ENCODE measurements around the gene CABP4. TPM values are rescaled to one million over a fixed set of nuclear protein-coding genes. Genes with fewer than 3 reads are reported as not detected.

The CABP4 gene
- total RNA-seq: 0.49 TPM

DNA sequence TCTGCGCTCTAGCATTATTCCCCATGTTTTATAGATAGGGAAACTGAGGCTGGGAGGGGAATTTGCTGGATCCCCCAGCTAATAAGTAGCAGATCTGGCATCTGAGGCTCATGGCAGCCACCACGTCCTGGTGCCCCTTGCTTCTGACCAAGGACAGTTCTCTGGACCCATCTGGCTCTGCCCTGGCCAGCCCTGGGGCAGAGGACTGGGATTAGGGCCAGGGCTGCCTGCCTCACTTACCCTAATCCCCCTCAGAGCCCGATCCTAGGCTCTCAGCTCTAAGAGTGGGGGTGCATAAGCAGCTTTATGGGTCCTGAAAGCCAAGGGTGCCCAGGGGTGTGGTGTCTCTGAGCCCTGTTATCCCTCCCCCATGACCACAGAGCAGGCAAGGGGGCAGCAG, at the start of gene CABP4:
CABP4 (plus strand) TSS at position 301 of the 400 bp plus-strand sequence; CDS start at position 371, 70 bp downstream.
- no peak for DNase-seq

DNA sequence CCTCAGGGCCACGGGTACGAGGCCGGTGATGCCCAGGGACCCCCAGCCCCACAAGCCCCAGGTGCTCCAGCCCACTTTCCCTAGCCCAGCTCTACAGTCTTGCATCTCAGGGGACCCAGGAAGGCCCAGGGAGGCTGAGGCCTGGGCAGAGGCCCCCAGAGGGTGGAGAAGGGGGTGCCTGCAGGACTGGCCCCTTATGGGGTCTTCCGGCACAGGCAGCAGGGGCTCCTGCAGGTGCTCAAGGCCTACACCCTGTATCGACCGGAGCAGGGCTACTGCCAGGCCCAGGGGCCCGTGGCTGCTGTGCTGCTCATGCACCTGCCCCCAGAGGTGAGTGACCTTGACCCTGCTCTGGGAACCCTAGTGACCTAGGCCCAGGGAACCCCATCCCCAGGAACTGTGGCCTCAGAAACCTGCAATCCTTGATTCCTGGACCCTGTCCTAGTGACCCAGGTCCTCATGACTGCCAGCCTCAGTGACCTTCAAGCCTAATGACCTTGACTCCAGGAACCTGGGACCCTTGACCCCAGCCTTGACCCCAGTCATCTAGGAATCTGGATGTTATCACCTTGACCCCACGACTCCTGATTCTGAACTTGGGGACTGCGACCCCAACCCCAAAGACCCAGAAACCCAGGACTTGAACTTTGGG, 49.3 kb upstream of the CABP4 start:
- DNase-seq: no peak

DNA sequence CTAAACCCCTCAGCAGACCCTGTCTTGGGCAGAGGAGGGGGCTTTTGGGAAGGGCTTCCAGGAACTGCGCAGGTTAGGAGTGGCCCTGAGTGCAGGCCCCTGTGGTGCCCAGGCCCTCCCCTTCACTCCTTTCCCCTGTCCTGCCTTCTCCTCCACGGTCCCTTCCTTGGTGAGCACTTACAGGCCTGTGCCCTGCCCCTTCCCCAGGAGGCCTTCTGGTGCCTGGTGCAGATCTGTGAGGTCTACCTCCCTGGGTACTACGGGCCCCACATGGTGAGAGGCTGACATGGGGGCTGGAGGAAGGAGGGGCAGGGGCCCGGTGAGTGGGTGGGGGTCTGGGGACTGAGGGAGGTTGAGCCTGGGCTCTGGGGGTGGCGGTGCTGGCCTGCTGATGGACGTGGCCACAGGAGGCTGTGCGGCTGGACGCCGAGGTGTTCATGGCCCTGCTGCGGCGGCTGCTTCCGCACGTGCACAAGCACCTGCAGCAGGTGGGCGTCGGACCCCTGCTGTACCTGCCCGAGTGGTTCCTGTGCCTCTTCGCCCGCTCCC, 48.7 kb upstream of the CABP4 start:
- DNase-seq: no peak

DNA sequence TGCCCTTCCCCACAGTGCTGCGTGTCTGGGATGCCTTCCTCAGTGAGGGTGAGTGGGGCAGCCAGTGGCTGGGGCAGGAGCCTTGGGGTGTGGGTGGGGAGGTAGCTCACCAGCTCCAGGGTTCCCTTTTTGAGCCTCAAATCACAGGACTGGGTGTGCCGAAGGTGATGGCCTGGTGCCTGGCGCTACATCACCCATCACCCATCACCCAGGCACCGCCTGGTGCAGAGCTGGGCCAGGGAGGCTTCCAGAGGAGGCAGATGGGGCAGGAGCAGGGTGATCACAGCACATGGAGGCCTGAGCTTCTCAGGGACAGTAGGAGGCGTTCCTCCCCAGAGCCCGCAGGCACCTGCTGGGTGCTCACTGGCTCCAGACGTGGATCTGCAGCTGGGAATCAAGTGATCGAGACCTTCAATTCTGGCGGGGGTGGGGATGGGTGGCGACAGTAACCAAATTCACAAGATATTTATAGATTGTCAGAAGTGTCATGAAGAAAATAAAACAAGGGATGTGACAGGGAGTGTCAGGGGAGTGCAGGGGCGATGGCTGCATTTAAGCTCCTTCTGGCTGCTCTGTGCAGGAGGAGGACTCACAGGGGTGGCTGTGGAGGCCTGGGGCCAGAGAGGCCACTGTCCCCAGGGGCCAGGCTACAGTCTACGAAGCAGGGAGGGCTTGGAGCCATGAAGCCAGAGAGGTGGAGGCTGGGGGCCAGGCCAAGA, 48.0 kb upstream of the CABP4 start:
- DNase-seq: no peak

DNA sequence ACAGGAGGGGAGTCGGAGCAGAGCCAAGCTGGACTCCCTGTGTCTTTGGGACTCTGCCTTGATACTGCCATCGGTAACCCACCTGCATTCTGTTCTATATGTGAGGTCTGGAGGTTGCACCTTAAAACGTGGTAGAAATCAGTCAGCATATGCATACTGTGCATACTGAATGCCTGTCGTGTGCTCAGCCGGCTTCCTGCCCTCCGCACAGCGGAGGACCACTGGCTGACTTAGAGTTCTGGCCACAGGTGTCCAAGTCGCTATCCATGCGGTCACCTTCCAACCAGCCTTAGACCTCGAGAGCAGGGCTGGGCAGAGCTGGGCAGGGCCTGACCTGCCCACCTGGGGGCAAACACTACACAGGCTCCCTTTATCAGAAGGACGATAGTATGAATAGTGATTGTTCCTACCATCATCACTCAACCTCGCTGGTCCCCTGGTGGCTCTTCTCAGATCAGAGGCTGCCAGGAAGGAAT, 47.4 kb upstream of the CABP4 start:
- DNase-seq: no peak

DNA sequence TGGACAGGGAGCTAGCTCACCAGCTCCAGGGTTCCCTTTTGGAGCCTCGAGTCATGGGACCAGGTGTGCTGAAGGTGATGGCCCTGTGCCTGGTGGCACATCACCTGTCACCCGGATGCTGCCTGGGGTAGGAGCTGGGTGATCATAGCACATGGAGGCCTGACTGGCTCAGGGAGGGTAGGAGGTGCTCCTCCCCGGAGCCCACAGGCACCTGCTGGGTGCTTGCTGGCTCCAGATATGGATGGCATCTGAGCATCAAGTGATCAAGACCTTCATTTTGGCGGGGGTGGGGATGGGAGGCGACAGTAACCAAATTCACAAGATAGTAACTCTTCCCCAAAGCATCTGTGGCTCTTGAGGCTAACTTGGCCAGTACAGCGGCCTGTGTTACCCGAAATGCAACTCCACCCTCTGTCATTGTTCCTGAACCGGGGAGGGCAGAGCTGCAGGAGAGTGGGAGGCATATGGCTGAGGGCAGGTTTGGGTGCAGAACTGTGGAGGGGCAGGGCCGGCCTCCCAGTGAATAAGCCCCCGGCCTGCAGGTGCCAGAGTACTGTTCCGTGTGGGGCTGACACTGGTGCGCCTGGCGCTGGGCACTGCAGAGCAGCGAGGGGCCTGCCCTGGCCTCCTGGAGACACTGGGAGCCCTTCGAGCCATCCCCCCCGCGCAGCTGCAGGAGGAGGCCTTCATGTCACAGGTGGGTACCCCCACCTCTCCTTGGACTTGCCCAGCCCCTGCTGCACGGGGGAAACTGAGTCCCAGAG, 46.5 kb upstream of the CABP4 start:
- DNase-seq: no peak

DNA sequence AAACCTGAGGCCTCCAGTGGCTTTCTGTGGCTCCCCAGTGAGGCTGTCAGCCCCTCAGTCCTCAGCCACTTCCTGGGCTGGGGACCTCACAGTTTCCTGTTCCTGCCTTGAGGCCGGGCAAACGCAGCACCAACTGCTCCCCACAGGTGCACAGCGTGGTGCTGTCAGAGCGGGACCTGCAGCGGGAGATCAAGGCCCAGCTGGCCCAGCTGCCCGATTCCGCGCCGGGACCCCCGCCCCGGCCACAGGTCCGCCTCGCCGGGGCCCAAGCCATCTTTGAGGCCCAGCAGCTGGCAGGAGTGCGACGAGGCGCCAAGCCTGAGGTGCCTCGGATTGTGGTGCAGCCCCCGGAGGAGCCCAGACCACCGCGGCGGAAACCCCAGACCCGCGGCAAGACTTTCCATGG, 45.9 kb upstream of the CABP4 start:
- no peak for DNase-seq

DNA sequence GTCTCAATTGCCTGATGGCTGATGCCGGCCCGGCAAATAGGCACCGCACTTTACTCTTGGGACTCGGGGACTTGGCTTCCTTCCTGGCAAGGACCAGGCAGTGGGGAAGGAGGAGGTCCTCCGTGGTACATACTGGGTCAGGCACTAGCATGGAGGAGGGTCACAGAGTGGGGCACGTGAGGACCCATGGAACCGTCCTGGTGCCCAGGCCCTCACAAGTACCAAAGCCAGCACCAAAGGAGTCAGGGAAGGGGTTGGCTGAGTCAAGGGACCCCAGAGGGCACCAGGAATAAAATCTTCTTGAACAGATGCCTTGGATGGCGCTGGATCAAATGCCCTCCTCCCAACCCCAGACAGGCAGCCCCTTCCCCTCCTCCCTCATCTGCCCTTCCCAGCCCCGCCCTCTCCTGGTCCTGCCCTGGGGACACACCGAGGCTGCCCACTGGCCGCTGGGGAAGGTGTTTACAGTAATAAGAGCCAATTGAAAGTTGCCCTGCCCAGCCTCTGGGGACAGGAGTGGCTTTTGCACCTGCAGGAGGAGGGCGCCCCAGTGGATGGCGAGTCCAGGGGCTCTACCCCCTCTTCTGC, 45.3 kb upstream of the CABP4 start:
- no peak for DNase-seq

DNA sequence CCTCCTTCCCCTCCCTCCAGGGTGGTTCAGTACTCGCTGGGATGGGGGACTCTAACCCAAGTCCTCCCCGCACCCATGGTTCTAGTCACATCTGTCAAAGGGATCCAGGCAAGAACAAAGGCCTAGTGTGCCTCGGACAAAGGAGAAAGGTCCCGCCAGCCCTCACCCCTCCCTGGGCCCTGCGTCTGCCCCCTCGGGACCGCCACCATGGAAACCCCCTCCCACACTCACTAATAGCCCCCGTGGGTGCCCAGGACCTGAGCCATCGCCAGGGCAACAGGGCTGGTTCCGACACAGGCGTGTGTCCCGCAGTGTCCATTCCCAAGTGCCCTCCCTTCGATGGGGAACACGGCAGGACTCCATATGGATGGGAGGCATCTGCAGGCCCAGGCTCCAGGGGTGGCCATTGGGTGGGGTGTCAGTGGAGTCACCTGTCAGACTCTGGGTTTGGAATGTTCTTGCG, 44.8 kb upstream of the CABP4 start:
- no peak for DNase-seq

DNA sequence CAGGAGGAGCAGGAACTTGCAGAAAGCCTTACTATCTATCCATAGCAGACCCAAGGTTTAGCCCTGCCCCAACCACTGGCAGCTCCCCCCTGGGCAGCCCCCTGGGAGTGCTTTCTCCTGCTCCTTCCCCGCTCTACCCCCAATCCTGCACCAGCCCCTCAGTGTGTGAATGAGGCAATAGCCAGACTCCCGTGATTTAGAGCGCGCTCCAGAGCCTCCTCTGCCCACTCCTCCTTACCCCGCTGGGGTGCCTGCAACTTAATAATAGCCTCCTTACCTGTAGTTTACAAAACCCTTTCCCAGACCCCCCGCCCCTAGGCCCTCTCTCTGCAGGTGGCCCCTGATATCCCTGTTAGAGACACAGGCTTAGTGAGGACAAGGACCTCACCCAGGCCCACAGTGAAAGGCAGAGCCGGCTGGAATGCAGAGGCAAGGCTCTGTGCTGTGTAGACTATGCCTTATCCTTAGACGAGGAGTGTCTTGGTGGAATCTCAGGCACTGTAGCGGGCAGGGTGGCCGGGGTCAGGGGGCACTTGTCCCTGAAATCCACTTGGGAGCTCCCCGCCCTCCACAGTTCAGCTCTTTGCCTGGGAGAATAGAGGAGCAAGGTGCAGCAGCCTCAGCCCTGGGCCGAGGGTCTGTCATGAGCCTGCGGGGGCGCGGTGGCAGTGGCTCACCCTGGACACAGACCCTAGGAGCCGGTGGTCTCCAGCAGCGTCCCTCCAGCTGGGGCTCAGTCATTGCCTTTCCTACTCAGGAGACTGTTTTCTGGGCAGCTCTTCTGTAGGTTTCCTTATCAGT, 44.0 kb upstream of the CABP4 start:
- DNase-seq: no peak

DNA sequence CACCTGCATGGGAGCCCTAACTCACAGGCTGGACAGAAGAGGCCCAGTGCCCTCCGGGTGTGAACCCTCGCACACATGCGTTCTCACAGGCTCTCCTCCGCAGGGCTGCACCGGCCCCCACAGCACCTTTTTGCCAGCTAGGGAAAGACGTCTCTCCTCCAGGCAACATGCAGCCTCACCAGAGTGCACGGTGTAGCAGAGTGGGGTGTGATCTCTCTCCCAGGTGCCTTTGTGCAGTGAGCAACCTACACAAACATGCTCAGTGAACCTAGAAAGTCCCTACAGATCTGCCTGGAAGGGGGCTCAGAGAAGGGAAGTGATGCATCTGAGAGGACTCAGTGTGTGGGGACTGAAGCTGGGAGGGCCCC, 43.4 kb upstream of the CABP4 start:
- no peak for DNase-seq

DNA sequence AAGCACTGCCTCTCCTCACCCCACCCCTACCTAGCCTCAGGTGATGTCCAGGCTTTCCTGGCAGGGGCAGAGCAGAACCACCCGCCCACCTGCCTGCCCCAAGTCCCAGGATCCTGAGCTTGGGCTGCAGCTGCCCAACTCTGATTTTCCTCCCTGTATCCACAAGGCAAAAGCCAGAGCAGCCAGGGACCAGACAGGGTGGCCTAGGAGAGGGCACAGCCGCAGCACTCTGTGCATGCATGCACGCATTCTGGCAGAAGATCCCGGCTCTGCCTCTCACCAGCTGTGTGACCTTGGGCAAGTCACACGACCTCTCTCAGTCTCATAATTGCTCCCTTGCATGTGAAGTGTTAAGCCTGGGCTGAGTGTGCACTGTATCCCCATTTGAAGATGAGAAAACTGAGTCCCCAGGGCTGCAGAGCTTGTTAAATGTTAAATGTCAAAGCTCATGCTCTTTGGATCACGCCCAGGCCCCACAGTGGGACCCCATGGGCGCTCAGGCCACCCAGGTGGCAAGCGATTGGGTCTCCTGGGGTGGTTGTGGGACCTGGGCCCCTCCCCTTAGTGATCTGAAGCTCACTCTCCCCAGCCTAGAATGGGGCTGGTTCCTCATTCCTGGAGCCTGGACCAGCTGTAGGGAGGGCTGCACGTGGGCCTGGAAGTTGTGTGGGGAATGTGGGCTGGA, 42.5 kb upstream of the CABP4 start:
- DNase-seq: no peak

DNA sequence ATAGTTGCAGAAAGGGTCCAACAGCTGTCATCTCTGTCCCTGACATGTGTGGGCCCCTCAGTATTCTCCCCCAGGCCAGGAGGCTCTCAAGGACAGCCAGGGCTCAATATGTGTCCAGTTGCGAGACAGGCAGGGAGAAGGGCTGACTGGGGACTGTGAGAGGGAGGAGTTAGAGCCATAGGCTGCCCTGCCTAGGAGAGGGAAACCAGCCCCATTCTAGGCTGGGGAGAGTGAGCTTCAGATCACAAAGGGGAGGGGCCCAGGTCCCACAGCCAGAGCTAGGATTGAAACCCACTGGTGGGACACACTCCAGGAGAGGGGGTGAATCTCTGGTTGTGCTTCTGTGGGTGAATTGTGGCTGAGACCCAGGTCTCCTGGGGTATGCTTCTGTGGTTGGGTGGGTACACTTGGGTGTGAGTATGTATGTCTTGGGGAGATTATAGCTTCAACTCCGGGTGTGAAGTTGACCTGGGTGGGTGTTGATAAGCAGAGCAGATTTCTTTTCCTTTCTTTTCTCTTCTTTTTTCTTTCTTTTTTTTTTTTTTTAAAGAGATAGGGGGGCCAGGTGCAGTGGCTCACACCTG, 41.8 kb upstream of the CABP4 start:
- no peak for DNase-seq

DNA sequence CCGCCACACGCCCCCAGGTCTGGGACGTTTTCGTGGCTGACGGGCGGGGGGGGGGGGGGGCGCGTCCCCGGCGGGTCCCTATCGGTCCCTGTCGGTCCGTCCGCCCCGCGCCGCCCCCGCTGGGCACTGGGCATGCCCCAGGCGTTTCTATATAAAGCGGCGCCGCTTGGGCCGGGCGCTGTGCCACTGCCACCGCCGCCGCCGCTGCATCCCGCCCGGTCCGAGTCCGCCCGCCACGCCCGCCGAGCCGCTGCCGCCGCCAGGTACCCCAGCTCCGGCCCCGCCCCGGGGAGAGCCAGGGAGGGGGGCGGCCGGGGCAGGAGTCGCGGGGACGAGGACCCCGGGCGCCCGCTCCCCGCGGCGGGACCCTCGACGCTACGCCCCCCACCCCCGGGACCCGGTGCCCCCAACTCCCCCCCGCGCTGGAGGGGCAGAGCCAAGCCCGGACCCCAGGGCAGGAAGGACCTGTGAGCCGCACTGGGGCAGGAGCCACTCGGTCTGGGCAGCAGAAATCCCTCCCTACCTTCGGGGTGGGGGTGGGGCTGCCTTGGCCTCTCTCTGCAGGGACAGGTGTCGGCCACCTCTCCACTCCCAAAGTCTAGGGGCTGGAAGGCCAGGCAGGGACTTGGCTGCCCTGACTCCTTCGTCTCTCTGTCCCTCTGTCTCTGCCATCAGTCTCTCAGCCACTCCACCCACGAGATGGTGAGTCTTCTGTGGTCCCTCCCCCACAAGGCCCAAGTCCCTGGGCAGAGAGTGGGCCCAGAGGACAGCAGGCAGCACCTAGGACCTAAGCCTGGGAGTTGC, 39.5 kb upstream of the CABP4 start, which contains the start of gene CARNS1:
CARNS1 (plus strand) TSS at position 178 of the 804 bp plus-strand sequence; CDS start at position 700, 522 bp downstream.
- no peak for DNase-seq

DNA sequence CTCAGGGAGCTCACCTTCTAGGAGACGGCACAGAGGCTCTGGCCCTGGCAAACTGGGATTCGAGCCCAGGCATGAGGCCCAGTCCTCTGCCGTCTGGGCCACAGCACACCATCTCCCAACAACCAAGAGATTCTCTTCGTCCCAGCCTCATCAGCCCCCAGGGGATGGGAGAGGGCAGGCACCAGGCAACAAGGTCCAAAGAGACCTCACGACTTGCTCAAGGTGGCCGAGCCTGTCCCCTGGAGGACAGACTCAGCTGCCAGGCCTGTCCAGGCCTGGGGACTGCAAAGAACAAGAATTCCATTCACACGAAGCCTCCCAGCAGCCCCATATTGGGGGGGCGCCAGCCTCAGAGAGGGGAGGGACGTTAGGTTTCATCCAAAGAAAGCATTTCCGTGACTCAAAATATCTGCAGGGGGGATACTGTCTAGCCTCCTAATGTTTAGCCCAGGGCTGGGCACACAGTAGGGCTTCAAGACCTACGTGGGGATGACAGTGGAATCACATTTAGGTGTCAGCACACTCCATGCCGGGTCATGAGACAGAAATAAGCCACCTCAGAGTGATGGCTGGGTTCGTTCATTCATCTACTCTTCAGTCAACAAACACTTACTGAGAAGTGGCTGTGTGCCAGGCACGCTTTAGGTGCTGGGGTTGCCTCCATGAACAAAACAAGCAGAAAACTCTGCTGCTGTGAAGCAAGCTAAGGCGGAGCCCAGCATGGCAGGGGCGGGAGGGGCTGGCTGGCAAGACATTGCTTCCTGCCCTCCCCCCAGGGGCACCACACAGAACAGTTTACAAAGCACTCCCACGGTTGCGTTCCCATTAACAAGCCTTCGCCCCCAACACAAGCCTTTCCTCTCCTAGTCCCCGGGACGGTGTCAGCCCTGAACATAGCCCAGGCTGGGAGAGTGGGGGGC, 38.5 kb upstream of the CABP4 start:
- DNase-seq: no peak

DNA sequence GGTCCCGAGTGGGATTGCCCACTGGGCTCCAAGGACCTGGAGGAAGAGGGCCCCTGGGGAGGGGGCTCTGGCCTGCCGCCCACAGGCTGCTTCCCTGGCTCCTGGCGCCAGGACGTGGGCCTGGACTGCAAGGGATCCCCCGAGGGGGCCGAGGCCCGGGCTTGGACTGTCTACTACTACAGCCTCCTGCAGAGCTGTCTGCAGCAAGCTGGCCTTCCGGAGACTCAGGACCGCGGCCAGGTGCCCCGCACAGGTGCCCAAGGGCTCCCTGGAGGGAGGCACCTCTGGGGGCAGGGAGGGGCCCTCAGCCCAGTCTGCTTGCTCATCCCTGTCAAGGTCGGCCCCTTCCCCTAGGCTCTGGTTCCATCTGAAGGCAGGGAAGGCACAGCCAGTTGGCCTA, 37.7 kb upstream of the CABP4 start:
- no peak for DNase-seq

DNA sequence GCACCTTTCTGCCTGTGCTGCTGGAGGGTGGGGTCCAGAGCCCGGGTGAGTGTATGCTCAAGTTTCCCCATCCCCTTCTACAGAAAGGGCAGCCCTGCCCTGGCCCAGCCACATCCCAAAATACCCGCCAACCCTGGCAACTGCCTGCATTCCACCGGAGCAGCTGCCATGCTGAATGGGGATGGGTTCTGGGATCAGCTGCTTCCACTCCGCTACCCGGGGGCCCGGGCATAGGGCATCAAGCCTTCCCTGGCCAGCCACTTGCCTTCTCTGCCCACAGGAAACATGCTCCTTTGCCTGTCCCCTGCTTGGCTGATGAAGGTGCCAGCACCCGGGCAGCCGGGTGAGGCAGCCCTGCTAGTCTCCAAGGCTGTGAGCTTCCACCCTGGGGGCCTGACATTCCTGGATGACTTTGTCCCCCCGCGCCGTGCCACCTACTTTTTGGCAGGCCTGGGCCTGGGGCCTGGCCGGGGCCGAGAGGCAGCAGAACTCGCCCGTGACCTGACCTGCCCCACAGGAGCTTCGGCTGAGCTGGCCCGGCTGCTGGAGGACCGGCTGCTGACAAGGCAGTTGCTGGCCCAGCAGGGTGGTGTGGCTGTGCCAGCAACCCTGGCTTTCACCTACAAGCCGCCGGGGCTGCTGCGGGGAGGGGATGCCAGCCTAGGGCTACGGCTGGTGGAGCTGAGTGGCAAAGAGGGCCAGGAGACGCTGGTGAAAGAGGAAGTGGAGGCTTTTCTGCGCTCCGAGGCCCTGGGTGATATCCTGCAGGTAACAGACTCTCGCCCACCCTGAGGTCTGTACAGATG, 36.5 kb upstream of the CABP4 start:
- DNase-seq: no peak
